ENCODE data around the gene PRRT1.

PRRT1 gene

GRCh38 chr6:32128751-32129296 is 22.9 kb downstream of the PRRT1 start:
- ChIA-PET POLR2A (interaction anchor here (0.6 to 4.3 kb wide), 14 partner anchors 10 to 348 kb away, joined by 3 to 57 read pairs (median 8); partner anchors contain the start of genes AGPAT1, PBX2, PRRT1 and RNF5), CTCF (interaction anchor here (0.7 to 1.9 kb wide), 2 partner anchors 10 to 316 kb away, joined by 7 read pairs; no protein-coding TSS in a partner anchor)
- DNase-seq (ENCODE audit: extremely low spot score) = no peak
- TF ChIP-seq SP1 (IDR thresholded peaks at IDR 0.05) (no peak), ARNT (IDR thresholded peaks at IDR 0.05) (no peak), ZNF384 (IDR thresholded peaks at IDR 0.05) (no peak), PKNOX1 (IDR thresholded peaks at IDR 0.05) (no peak)

- POLR2A ChIA-PET = interaction anchor here (0.6 to 4.3 kb wide), 12 partner anchors 10 to 469 kb away, joined by 3 to 57 read pairs (median 6); partner anchors contain the start of genes AGPAT1, PBX2, PRRT1 and TNXB
- DNase-seq (ENCODE audit: extremely low spot score) = peak; percentile 97
- TF ChIP-seq TARDBP (IDR thresholded peaks at IDR 0.05) (no peak), SP1 (IDR thresholded peaks at IDR 0.05) (no peak), LEF1 (IDR thresholded peaks at IDR 0.05; ENCODE audit: borderline replicate concordance) (no peak), FOXK2 (IDR thresholded peaks at IDR 0.05) (no peak), CTBP1 (IDR thresholded peaks at IDR 0.05; ENCODE audit: borderline replicate concordance) (no peak), BHLHE40 (IDR thresholded peaks at IDR 0.05; ENCODE audit: borderline replicate concordance) (no peak), ARNT (IDR thresholded peaks at IDR 0.05) (no peak), NFRKB (IDR thresholded peaks at IDR 0.05) (no peak), ZNF384 (IDR thresholded peaks at IDR 0.05) (no peak), ELF4 (IDR thresholded peaks at IDR 0.05) (peak; percentile 51), L3MBTL2 (conservative IDR thresholded peaks at IDR 0.05) (peak; percentile 39)
- CTCF ChIA-PET = interaction anchor here (0.7 to 1.6 kb wide), 3 partner anchors 9 to 315 kb away, joined by 5 to 9 read pairs (median 7); no protein-coding TSS in a partner anchor
Observed at GRCh38 chr6:32127717-32128592, 23.8 kb downstream of the PRRT1 start, which contains the start of gene ATF6B. ATF6B (minus strand) TSS chr6:32128246; CDS start chr6:32128207, 39 bp downstream.

DNA sequence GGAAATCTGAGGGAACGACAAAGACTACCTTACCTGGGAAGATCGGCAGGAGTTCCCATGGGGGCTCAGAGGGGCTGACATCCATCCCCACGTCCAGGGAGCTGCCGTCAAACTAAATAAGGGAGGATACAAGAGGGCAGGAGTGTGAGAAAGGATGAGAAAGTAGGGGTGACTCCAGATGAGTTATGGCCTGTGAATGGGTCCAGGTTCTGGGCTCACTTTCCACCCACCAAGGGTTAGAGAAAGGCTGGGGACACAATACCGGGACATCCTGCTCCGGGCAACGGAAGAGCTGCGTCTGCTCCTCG is 24.4 kb downstream of the PRRT1 start:
- CTCF ChIA-PET = interaction anchor here (0.7 to 1.6 kb wide), 2 partner anchors 9 to 10 kb away, joined by 5 to 9 read pairs; no protein-coding TSS in a partner anchor
- POLR2A ChIA-PET = interaction anchor here (1.0 to 4.3 kb wide), 5 partner anchors 10 to 63 kb away, joined by 4 to 57 read pairs (median 9); partner anchors contain the start of genes AGPAT1, PBX2 and PRRT1
- TF ChIP-seq BHLHE40 (IDR thresholded peaks at IDR 0.05; ENCODE audit: borderline replicate concordance) = no peak

GRCh38 chr6:32126880-32127279 is 24.9 kb downstream of the PRRT1 start:
- TF ChIP-seq ZNF384 (IDR thresholded peaks at IDR 0.05) (no peak), ELF4 (IDR thresholded peaks at IDR 0.05) (no peak)
- no peak for DNase-seq (ENCODE audit: extremely low spot score)
- POLR2A ChIA-PET = interaction anchor here (4.3 kb wide), 1 partner anchor 26 kb away, joined by 57 read pairs; the partner anchor contains the start of gene PRRT1
- CTCF ChIA-PET = interaction anchor here (0.7 to 1.6 kb wide), 2 partner anchors 8 to 9 kb away, joined by 5 to 9 read pairs; no protein-coding TSS in a partner anchor

More for the DNA sequence above, 24.4 kb downstream of the PRRT1 start:
- no peak for DNase-seq (ENCODE audit: extremely low spot score)

- ChIA-PET POLR2A (no interaction called here), CTCF (no interaction called here)
- DNase-seq (ENCODE audit: extremely low spot score) = no peak
- TF ChIP-seq ELF4 (IDR thresholded peaks at IDR 0.05) = no peak
- no peak for TF ChIP-seq FOXK2 (IDR thresholded peaks at IDR 0.05)
- no peak for TF ChIP-seq LEF1 (IDR thresholded peaks at IDR 0.05; ENCODE audit: borderline replicate concordance)
Observed at GRCh38 chr6:32123681-32124080, 28.1 kb downstream of the PRRT1 start.

- POLR2A ChIA-PET = interaction anchor here (1.8 kb wide), 1 partner anchor 9 kb away, joined by 7 read pairs; the partner anchor contains the start of gene FKBPL
- CTCF ChIA-PET = interaction anchor here (1.0 kb wide), 1 partner anchor 27 kb away, joined by 4 read pairs; no protein-coding TSS in a partner anchor
- TF ChIP-seq CTBP1 (IDR thresholded peaks at IDR 0.05; ENCODE audit: borderline replicate concordance) (no peak), ARNT (IDR thresholded peaks at IDR 0.05) (no peak), PKNOX1 (IDR thresholded peaks at IDR 0.05) (no peak), HDGF (IDR thresholded peaks at IDR 0.05; ENCODE audit: borderline replicate concordance) (no peak), BHLHE40 (IDR thresholded peaks at IDR 0.05; ENCODE audit: borderline replicate concordance) (no peak), FOXM1 (IDR thresholded peaks at IDR 0.05; ENCODE audit: borderline replicate concordance) (no peak), ELF4 (IDR thresholded peaks at IDR 0.05) (no peak), SUZ12 (IDR thresholded peaks at IDR 0.05) (no peak), ZNF384 (IDR thresholded peaks at IDR 0.05) (no peak), LEF1 (IDR thresholded peaks at IDR 0.05; ENCODE audit: borderline replicate concordance) (no peak), L3MBTL2 (conservative IDR thresholded peaks at IDR 0.05) (no peak), FOXA1 (IDR thresholded peaks at IDR 0.05) (no peak), TARDBP (IDR thresholded peaks at IDR 0.05) (no peak), FOXK2 (IDR thresholded peaks at IDR 0.05) (no peak), SP1 (IDR thresholded peaks at IDR 0.05) (no peak), NFRKB (IDR thresholded peaks at IDR 0.05) (no peak)
- no peak for DNase-seq (ENCODE audit: extremely low spot score)
Observed at GRCh38 chr6:32120573-32121059, 31.1 kb downstream of the PRRT1 start.

Data from HEK293T (cell line).